Measurements from ENCODE around the gene CDC42EP4. TPM values are rescaled to one million over a fixed set of nuclear protein-coding genes. Genes with fewer than 3 reads are reported as not detected.
A peak's percentile ranks its signal among the peaks of the same experiment; 100 is the strongest.

The CDC42EP4 gene
- total RNA-seq, 1 experiment from 2014 or later = 83.1 TPM

- CTCF ChIA-PET = no interaction called here
- no peak overlapping the region for H2AFZ ChIP-seq (ENCODE audit: low read length)
- H3K9me2 ChIP-seq (replicated peaks; ENCODE audit: low read length) = no peaks in the 10 kb centered on the region
- no peak overlapping the region for H3K9ac ChIP-seq (ENCODE audit: low read length)
- no peak for DNase-seq
- TF ChIP-seq CTCF (conservative IDR thresholded peaks at IDR 0.05; ENCODE audit: low read depth, low read length) (no peak), EZH2 (IDR thresholded peaks at IDR 0.05; ENCODE audit: low read length, unreplicated experiment) (no peak), EZH2phosphoT487 (IDR thresholded peaks at IDR 0.05; ENCODE audit: borderline replicate concordance, low read length) (no peak)
- H4K20me1 ChIP-seq (ENCODE audit: low read length) = no peaks in the 10 kb centered on the region
- H3K4me1 ChIP-seq (ENCODE audit: insufficient read depth, low read length) = peaks cover 11% of the 10 kb centered on the region; the same call in 1 of the 2 replicates
- no peaks in the 10 kb centered on the region for H3K9me3 ChIP-seq (ENCODE audit: low read length)
- H3K4me3 ChIP-seq (ENCODE audit: low read length) = no peak overlapping the region
- H3K27me3 ChIP-seq (ENCODE audit: low read length) = no peaks in the 10 kb centered on the region
- H3K36me3 ChIP-seq (ENCODE audit: low read depth, low read length) = no peaks in the 10 kb centered on the region
- no peak for ATAC-seq
- H3K4me2 ChIP-seq (ENCODE audit: low read length) = no peak overlapping the region
- BruUV-seq (replicated peaks) = no TSS peak
- H3K27ac ChIP-seq (ENCODE audit: low read length) = no peak overlapping the region
- H3K79me2 ChIP-seq (ENCODE audit: low read length) = no peaks in the 10 kb centered on the region
- intact Hi-C loops (cut with micrococcal nuclease) = no loop called here
- POLR2A ChIA-PET (ENCODE audit: unreplicated experiment) = no interaction called here
- H3F3A ChIP-seq (ENCODE audit: low read length, unreplicated experiment) = no peaks in the 10 kb centered on the region
Measured at GRCh38 chr17:73331060-73331459, 19.3 kb upstream of the CDC42EP4 start.

DNA sequence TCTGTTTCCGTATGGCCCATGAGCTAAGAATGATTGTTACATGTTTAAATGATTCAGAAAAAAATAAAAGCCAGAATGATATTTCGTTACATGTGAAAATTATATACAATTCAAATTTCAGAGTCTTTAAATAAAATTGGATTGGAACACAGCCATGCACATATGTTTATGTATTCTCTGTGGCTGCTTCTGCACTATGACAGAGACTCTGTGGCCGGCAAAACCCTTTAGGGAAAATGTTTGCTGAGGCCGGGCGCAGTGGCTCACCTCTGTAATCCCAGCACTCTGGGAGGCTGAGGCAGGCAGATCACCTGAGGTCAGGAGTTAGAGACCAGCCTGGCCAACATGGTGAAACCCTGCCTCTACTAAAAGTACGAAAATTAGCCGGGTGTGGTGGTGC is 15.9 kb upstream of the CDC42EP4 start:
- Histone ChIP-seq H2AFZ (ENCODE audit: low read length) (no peak overlapping the region), H3K36me3 (ENCODE audit: low read depth, low read length) (no peaks in the 10 kb centered on the region), H3K9me2 (replicated peaks; ENCODE audit: low read length) (no peaks in the 10 kb centered on the region), H3F3A (ENCODE audit: low read length, unreplicated experiment) (no peaks in the 10 kb centered on the region), H3K27ac (ENCODE audit: low read length) (no peak overlapping the region), H3K9ac (ENCODE audit: low read length) (no peak overlapping the region), H3K4me1 (ENCODE audit: insufficient read depth, low read length) (no peaks in the 10 kb centered on the region), H3K79me2 (ENCODE audit: low read length) (no peaks in the 10 kb centered on the region), H3K27me3 (ENCODE audit: low read length) (peaks cover 4% of the 10 kb centered on the region; the same call in 1 of the 2 replicates), H3K4me3 (ENCODE audit: low read length) (no peak overlapping the region), H3K9me3 (ENCODE audit: low read length) (no peaks in the 10 kb centered on the region), H3K4me2 (ENCODE audit: low read length) (no peak overlapping the region), H4K20me1 (ENCODE audit: low read length) (no peaks in the 10 kb centered on the region)
- no TSS peak for BruUV-seq (replicated peaks)
- ChIA-PET POLR2A (ENCODE audit: unreplicated experiment) (interaction anchor here (0.6 kb wide), 1 partner anchor 1188 kb away, joined by 4 read pairs; no protein-coding TSS in a partner anchor), CTCF (no interaction called here)
- ATAC-seq (no peak), DNase-seq (no peak)
- intact Hi-C loops (cut with micrococcal nuclease) = no loop called here
- no peak for TF ChIP-seq EZH2 (IDR thresholded peaks at IDR 0.05; ENCODE audit: low read length, unreplicated experiment)
- no peak for TF ChIP-seq EZH2phosphoT487 (IDR thresholded peaks at IDR 0.05; ENCODE audit: borderline replicate concordance, low read length)
- no peak for TF ChIP-seq CTCF (conservative IDR thresholded peaks at IDR 0.05; ENCODE audit: low read depth, low read length)

DNA sequence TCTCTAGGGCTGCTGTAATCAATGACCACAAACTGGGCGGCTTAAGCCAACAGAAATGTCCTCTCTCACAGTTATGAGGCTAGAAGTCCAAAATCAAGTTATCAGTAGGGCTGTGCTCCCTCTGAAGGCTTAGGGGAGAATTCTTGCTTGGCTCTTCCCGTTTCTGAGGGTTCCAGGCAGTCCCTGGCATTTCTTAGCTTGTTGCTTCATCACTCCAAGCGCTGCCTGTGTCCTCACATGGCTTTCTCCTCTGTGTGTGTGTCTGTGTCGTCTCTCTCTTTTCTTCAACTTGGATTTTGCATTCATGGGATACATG is 13.7 kb upstream of the CDC42EP4 start:
- CTCF ChIA-PET = no interaction called here
- Histone ChIP-seq H3K9me2 (replicated peaks; ENCODE audit: low read length) (no peaks in the 10 kb centered on the region), H3K27ac (ENCODE audit: low read length) (no peak overlapping the region), H3F3A (ENCODE audit: low read length, unreplicated experiment) (no peaks in the 10 kb centered on the region), H4K20me1 (ENCODE audit: low read length) (no peaks in the 10 kb centered on the region), H3K4me2 (ENCODE audit: low read length) (no peak overlapping the region), H2AFZ (ENCODE audit: low read length) (no peak overlapping the region), H3K9ac (ENCODE audit: low read length) (no peak overlapping the region), H3K36me3 (ENCODE audit: low read depth, low read length) (no peaks in the 10 kb centered on the region), H3K79me2 (ENCODE audit: low read length) (no peaks in the 10 kb centered on the region), H3K4me3 (ENCODE audit: low read length) (no peak overlapping the region), H3K27me3 (ENCODE audit: low read length) (peaks cover 4% of the 10 kb centered on the region; the same call in 1 of the 2 replicates), H3K9me3 (ENCODE audit: low read length) (no peaks in the 10 kb centered on the region), H3K4me1 (ENCODE audit: insufficient read depth, low read length) (no peaks in the 10 kb centered on the region)
- ATAC-seq (peak; percentile 68), DNase-seq (no peak)
- intact Hi-C loops (cut with micrococcal nuclease) = no loop called here
- TF ChIP-seq CTCF (conservative IDR thresholded peaks at IDR 0.05; ENCODE audit: low read depth, low read length) (no peak), EZH2 (IDR thresholded peaks at IDR 0.05; ENCODE audit: low read length, unreplicated experiment) (no peak), EZH2phosphoT487 (IDR thresholded peaks at IDR 0.05; ENCODE audit: borderline replicate concordance, low read length) (no peak)
- POLR2A ChIA-PET (ENCODE audit: unreplicated experiment) = interaction anchor here (0.6 kb wide), 1 partner anchor 15 kb away, joined by 3 read pairs; no protein-coding TSS in a partner anchor
- no TSS peak for BruUV-seq (replicated peaks)

Data from PC-3 (cell line).